ENCODE results near the gene MXRA7.
"Not testable (repeated sequence)": the region's sequence is repeated elsewhere in the genome, so short reads cannot be mapped to it uniquely, and the experiment has no call there.

The MXRA7 gene

GRCh38 chr17:76641501-76641900 lies 69.3 kb downstream of the MXRA7 start:
- no peak for DNase-seq

- DNase-seq = no peak
These were observed 70.0 kb downstream of the MXRA7 start for GRCh38 chr17:76640550-76641380.

GRCh38 chr17:76638263-76638662 lies 72.5 kb downstream of the MXRA7 start:
- no peak for DNase-seq

- not testable (repeated sequence) for DNase-seq
These were observed 74.1 kb downstream of the MXRA7 start for GRCh38 chr17:76636486-76637206.

GRCh38 chr17:76635659-76636360 lies 75.0 kb downstream of the MXRA7 start:
- peak; percentile 65 for DNase-seq

- DNase-seq = peak; percentile 36
These were observed 75.7 kb downstream of the MXRA7 start for GRCh38 chr17:76635039-76635438.

GRCh38 chr17:76633628-76634328 lies 77.0 kb downstream of the MXRA7 start:
- DNase-seq = no peak

GRCh38 chr17:76631821-76632565 lies 78.8 kb downstream of the MXRA7 start:
- DNase-seq = no peak

GRCh38 chr17:76630151-76630550 lies 80.6 kb downstream of the MXRA7 start:
- no peak for DNase-seq

All from fibroblast of skin of right biceps (primary cell).